SK-N-SH (cell line): ENCODE measurements around the gene CADM2.

Experiments
- EP300 ChIP-seq, 2 experiments: IDR thresholded peaks; 2 replicates each; pipeline versions ENCODE4 v1.4.0 to v1.6.1; 2012; ENCODE audit warnings: borderline replicate concordance in 1 of 2, low read depth in 1 of 2, low read length in 1 of 2
- POLR2AphosphoS5 ChIP-seq: IDR thresholded peaks from 2 replicates; pipeline ENCODE4 v1.6.1; 2012; ENCODE audit warnings: low read depth, low read length
- TF ChIP-seq, protein P1 (sequence below): fragments of 200-600 bp; sonication (generic); IDR thresholded peaks from 2 replicates; pipeline ENCODE4 v1.6.1; 2017; ENCODE audit warnings: antibody characterized with exemption, mild to moderate bottlenecking, moderate library complexity

DNA sequence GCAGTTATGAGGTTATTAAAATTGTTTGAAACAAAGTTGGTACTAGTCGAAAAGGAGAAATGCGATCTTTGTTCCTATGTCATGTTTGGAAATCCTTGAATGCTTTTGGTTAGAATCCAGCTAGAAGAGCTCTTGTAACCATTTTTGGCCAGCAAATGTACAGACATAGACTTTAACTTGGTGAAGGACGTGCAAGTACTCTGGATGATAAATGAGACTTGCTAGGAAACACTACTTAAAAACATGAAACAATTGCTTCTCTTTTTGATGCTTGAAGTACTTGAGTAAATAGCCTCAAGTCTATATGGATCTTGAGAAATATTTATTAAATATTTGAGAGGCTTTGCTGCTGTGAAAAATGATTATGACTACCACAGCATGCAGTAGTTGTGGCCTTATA is 95.8 kb downstream of the CADM2 start:
- TF ChIP-seq EP300 (IDR thresholded peaks at IDR 0.05; ENCODE audit: borderline replicate concordance in 1 of 2, low read depth in 1 of 2, low read length in 1 of 2) (no peak), POLR2AphosphoS5 (no peak)
- TF ChIP-seq, protein P1, sequence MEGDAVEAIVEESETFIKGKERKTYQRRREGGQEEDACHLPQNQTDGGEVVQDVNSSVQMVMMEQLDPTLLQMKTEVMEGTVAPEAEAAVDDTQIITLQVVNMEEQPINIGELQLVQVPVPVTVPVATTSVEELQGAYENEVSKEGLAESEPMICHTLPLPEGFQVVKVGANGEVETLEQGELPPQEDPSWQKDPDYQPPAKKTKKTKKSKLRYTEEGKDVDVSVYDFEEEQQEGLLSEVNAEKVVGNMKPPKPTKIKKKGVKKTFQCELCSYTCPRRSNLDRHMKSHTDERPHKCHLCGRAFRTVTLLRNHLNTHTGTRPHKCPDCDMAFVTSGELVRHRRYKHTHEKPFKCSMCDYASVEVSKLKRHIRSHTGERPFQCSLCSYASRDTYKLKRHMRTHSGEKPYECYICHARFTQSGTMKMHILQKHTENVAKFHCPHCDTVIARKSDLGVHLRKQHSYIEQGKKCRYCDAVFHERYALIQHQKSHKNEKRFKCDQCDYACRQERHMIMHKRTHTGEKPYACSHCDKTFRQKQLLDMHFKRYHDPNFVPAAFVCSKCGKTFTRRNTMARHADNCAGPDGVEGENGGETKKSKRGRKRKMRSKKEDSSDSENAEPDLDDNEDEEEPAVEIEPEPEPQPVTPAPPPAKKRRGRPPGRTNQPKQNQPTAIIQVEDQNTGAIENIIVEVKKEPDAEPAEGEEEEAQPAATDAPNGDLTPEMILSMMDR = no peak
